H9 (cell line): ENCODE data around the gene CCDC110. TPM values are rescaled to one million over a fixed set of nuclear protein-coding genes. Genes with fewer than 3 reads are reported as not detected.

Experiments
- DNase-seq: peaks from one replicate; pipeline ENCODE4 v3.0.0-alpha.2; 2017
- H2AFZ ChIP-seq: one replicate; pipeline ENCODE4 v1.6.1; 2013; ENCODE audit warnings: mild to moderate bottlenecking, low read length, control low read depth, moderate library complexity
- H2AK5ac ChIP-seq: 2 replicates; pipeline ENCODE4 v1.6.1; 2013; ENCODE audit warnings: low read length, control low read depth, mixed read lengths; ENCODE audit not compliant: insufficient read length
- H2BK120ac ChIP-seq: one replicate; pipeline ENCODE4 v1.6.1; 2013; ENCODE audit warnings: low read depth, mild to moderate bottlenecking, low read length, control low read depth, inconsistent platforms; ENCODE audit not compliant: poor library complexity, severe bottlenecking
- H2BK12ac ChIP-seq: 2 replicates; pipeline ENCODE4 v1.6.1; 2013; ENCODE audit warnings: low read length, control low read depth, mixed read lengths, low read depth; ENCODE audit not compliant: insufficient read length
- H2BK15ac ChIP-seq: 2 replicates; pipeline ENCODE4 v1.6.1; 2013; ENCODE audit warnings: low read depth, low read length, control low read depth
- H2BK20ac ChIP-seq: one replicate; pipeline ENCODE4 v1.6.1; 2013; ENCODE audit warnings: low read depth, mild to moderate bottlenecking, low read length, control low read depth, inconsistent platforms; ENCODE audit not compliant: poor library complexity, severe bottlenecking
- H2BK5ac ChIP-seq: 2 replicates; pipeline ENCODE4 v1.6.1; 2013; ENCODE audit warnings: low read length, control low read depth, mixed read lengths; ENCODE audit not compliant: insufficient read length
- H3K14ac ChIP-seq: 2 replicates; pipeline ENCODE4 v1.6.1; 2013; ENCODE audit warnings: low read length, control low read depth; ENCODE audit not compliant: insufficient read depth
- H3K18ac ChIP-seq: 2 replicates; pipeline ENCODE4 v1.6.1; 2013; ENCODE audit warnings: low read depth, mild to moderate bottlenecking, mixed read lengths, low read length, control low read depth; ENCODE audit not compliant: insufficient read length
- H3K23ac ChIP-seq: 2 replicates; pipeline ENCODE4 v1.6.1; 2013; ENCODE audit warnings: low read length, control low read depth, mixed read lengths, low read depth; ENCODE audit not compliant: insufficient read length
- H3K23me2 ChIP-seq: 2 replicates; pipeline ENCODE4 v1.6.1; 2013; ENCODE audit warnings: low read depth, mild to moderate bottlenecking, mixed read lengths, low read length, control low read depth; ENCODE audit not compliant: insufficient read length, poor library complexity, severe bottlenecking
- H3K27ac ChIP-seq: 2 replicates; pipeline ENCODE4 v1.5.1; 2013; ENCODE audit warnings: low read length, control low read depth, mixed read lengths, low read depth; ENCODE audit not compliant: insufficient read length
- H3K27me3 ChIP-seq: 2 replicates; pipeline ENCODE4 v1.6.1; 2013; ENCODE audit warnings: low read length, control low read depth, inconsistent platforms; ENCODE audit not compliant: insufficient read depth
- H3K4ac ChIP-seq: 2 replicates; pipeline ENCODE4 v1.6.1; 2013; ENCODE audit warnings: low read depth, mild to moderate bottlenecking, control low read depth, inconsistent platforms, low read length, moderate library complexity
- H3K4me1 ChIP-seq: 2 replicates; pipeline ENCODE4 v1.6.1; 2013; ENCODE audit warnings: low read length, control low read depth, inconsistent platforms; ENCODE audit not compliant: insufficient read depth
- H3K4me2 ChIP-seq: 2 replicates; pipeline ENCODE4 v1.6.1; 2013; ENCODE audit warnings: low read length, control low read depth, mixed read lengths; ENCODE audit not compliant: insufficient read length, insufficient read depth
- H3K56ac ChIP-seq: 2 replicates; pipeline ENCODE4 v1.6.1; 2013; ENCODE audit warnings: low read depth, mild to moderate bottlenecking, mixed read lengths, low read length, control low read depth; ENCODE audit not compliant: insufficient read length
- H3K79me1 ChIP-seq: 2 replicates; pipeline ENCODE4 v1.6.1; 2013; ENCODE audit warnings: low read depth, mild to moderate bottlenecking, moderate library complexity, low read length, control low read depth, inconsistent platforms; ENCODE audit not compliant: insufficient read depth, poor library complexity, severe bottlenecking
- H3K79me2 ChIP-seq: 2 replicates; pipeline ENCODE4 v1.6.1; 2013; ENCODE audit warnings: low read length, control low read depth, inconsistent platforms; ENCODE audit not compliant: insufficient read depth
- H3K9ac ChIP-seq: 2 replicates; pipeline ENCODE4 v1.6.1; 2013; ENCODE audit warnings: low read length, control low read depth, mixed read lengths; ENCODE audit not compliant: insufficient read length; ENCODE audit errors: extremely low read depth
- H3K9me3 ChIP-seq: one replicate; pipeline ENCODE4 v1.6.1; 2013; ENCODE audit warnings: low read depth, low read length, inconsistent platforms; ENCODE audit not compliant: control insufficient read depth
- H3T11ph ChIP-seq: one replicate; pipeline ENCODE4 v1.6.1; 2013; ENCODE audit warnings: mild to moderate bottlenecking, low read length, control low read depth, inconsistent platforms
- H4K20me1 ChIP-seq: one replicate; pipeline ENCODE4 v1.6.1; 2013; ENCODE audit not compliant: control insufficient read depth, insufficient read length, insufficient read depth
- H4K5ac ChIP-seq: 2 replicates; pipeline ENCODE4 v1.6.1; 2013; ENCODE audit warnings: low read depth, mild to moderate bottlenecking, mixed read lengths, low read length, control low read depth; ENCODE audit not compliant: insufficient read length
- H4K8ac ChIP-seq: replicated peaks from 2 replicates; pipeline ENCODE4 v1.6.1; 2013; ENCODE audit warnings: low read length, control low read depth, mixed read lengths, low read depth; ENCODE audit not compliant: insufficient read length
- H4K91ac ChIP-seq: 2 replicates; pipeline ENCODE4 v1.6.1; 2013; ENCODE audit warnings: low read depth, mild to moderate bottlenecking, moderate library complexity, mixed read lengths, low read length, control low read depth; ENCODE audit not compliant: insufficient read length
- H3K27ac Mint-ChIP-seq, 3 experiments: 2 replicates in 2 of 3; 3 replicates in 1 of 3; pipeline ENCODE4 v1.8.0; 2020 to 2021; ENCODE audit warnings: mixed read lengths in 3 of 3, mild to moderate bottlenecking in 1 of 3, moderate library complexity in 1 of 3
- H3K27me3 Mint-ChIP-seq: 2 replicates; pipeline ENCODE4 v1.8.0; 2021; ENCODE audit warnings: low read depth, mild to moderate bottlenecking, moderate library complexity, mixed read lengths
- H3K36me3 Mint-ChIP-seq, 3 experiments: 2 replicates in 2 of 3; 3 replicates in 1 of 3; pipeline ENCODE4 v1.8.0; 2020 to 2021; ENCODE audit warnings: low read depth in 3 of 3, mixed read lengths in 3 of 3; ENCODE audit not compliant: insufficient read depth in 1 of 3
- H3K4me1 Mint-ChIP-seq, 2 experiments: 2 replicates each; pipeline ENCODE4 v1.8.0; 2020; ENCODE audit warnings: mixed read lengths in 2 of 2
- H3K4me3 Mint-ChIP-seq, 2 experiments: 2 replicates in 1 of 2; 3 replicates in 1 of 2; pipeline ENCODE4 v1.8.0; 2020 to 2021; ENCODE audit warnings: mild to moderate bottlenecking in 2 of 2, mixed read lengths in 2 of 2, moderate library complexity in 1 of 2
- H3K9me3 Mint-ChIP-seq, 2 experiments: 2 replicates in 1 of 2; 3 replicates in 1 of 2; pipeline ENCODE4 v1.8.0; 2020; ENCODE audit warnings: mild to moderate bottlenecking in 2 of 2, mixed read lengths in 2 of 2, moderate library complexity in 1 of 2
- CTCF ChIP-seq: fragments of 200-600 bp; sonication (generic); conservative IDR thresholded peaks from 3 replicates; pipeline ENCODE4 v1.8.0; 2021; ENCODE audit warnings: antibody characterized with exemption, mild to moderate bottlenecking
- WGBS: extraction: QIAGEN DNeasy Blood & Tissue Kit; methylation state at CpG from one replicate; pipeline ENCODE4 v1.1.7; 2013; ENCODE audit warnings: missing lambda C conversion rate, low lambda C conversion rate, mixed read lengths; ENCODE audit not compliant: insufficient read length; ENCODE audit errors: extremely low coverage; 5-methylcytosine and 5-hydroxymethylcytosine counted together
- total RNA-seq: library from RNA; stranded (reverse); gene quantifications from 2 replicates; pipeline ENCODE4 v1.2.1, GENCODE V29; 2021

The CCDC110 gene
- total RNA-seq, 1 experiment from 2014 or later = 2.3 TPM

- TF ChIP-seq CTCF = no peak
- WGBS = no CpG with 5 or more reads among the region's 11 CpGs
- H3K27me3 ChIP-seq = no peaks in the 10 kb centered on the region
- H4K20me1 ChIP-seq = no peaks in the 10 kb centered on the region
- H3K4ac ChIP-seq = no peak overlapping the region
- H3K4me1 Mint-ChIP-seq = peaks cover 7 to 11% of the 10 kb centered on the region in 2 experiments
- no peak overlapping the region for H3K27ac ChIP-seq
- no peak overlapping the region for H2BK120ac ChIP-seq
- no peak overlapping the region for H3T11ph ChIP-seq
- peaks cover 12 to 15% of the 10 kb centered on the region in 2 experiments for H3K9me3 Mint-ChIP-seq
- H4K8ac ChIP-seq = no peak overlapping the region
- H2BK20ac ChIP-seq = no peak overlapping the region
- H4K5ac ChIP-seq = no peak overlapping the region
- H3K4me3 Mint-ChIP-seq = no peak overlapping the region
- DNase-seq = no peak
- peak overlapping the region in 2 of 3 experiments; percentile 55 to 63; a peak in 3 of 7 replicates for H3K27ac Mint-ChIP-seq
- peaks cover 12 to 38% (median 17%) of the 10 kb centered on the region in 3 experiments for H3K36me3 Mint-ChIP-seq
- no peak overlapping the region for H2AK5ac ChIP-seq
- H2AFZ ChIP-seq = no peak overlapping the region
- no peaks in the 10 kb centered on the region for H3K4me1 ChIP-seq
- H3K4me2 ChIP-seq = no peak overlapping the region
- H2BK12ac ChIP-seq = no peak overlapping the region
- no peak overlapping the region for H2BK5ac ChIP-seq
- H2BK15ac ChIP-seq = no peak overlapping the region
- no peak overlapping the region for H3K56ac ChIP-seq
- H3K79me2 ChIP-seq = no peaks in the 10 kb centered on the region
- peaks cover 7% of the 10 kb centered on the region for H3K9me3 ChIP-seq
- H3K9ac ChIP-seq = no peak overlapping the region
- no peak overlapping the region for H3K18ac ChIP-seq
- H3K23ac ChIP-seq = no peak overlapping the region
- no peak overlapping the region for H3K14ac ChIP-seq
- no peak overlapping the region for H4K91ac ChIP-seq
- no peaks in the 10 kb centered on the region for H3K23me2 ChIP-seq
- no peaks in the 10 kb centered on the region for H3K79me1 ChIP-seq
- peaks cover 3% of the 10 kb centered on the region; the same call in 1 of the 2 replicates for H3K27me3 Mint-ChIP-seq
These were observed 30.9 kb upstream of the CCDC110 start for GRCh38 chr4:185502386-185502785.
